Heart right ventricle (tissue), 16 donors: ENCODE data around the gene FASN. TPM values are rescaled to one million over a fixed set of nuclear protein-coding genes. Genes with fewer than 3 reads are reported as not detected.

ENCODE experiments used
- ATAC-seq, 8 donors: fragments of 200-7000 bp; cut with Tn5 transposase; one replicate each; pipeline ENCODE4 v1.9.1; 2020; ENCODE audit warnings: mild to moderate bottlenecking in 8 of 8, moderate library complexity in 8 of 8, moderate number of reproducible peaks in 1 of 8
- DNase-seq, 2 donors: peaks; one replicate each; pipeline ENCODE4 v3.0.0-alpha.2; 2020
- H3K27ac ChIP-seq, 10 donors: fragments of 200-600 bp; sonication (generic) in 2 of 10; one replicate each; pipeline versions ENCODE4 v1.5.0 to v1.8.0; 2020 to 2022; ENCODE audit warnings: mild to moderate bottlenecking in 3 of 10
- H3K27me3 ChIP-seq, 7 donors: fragments of 200-600 bp; one replicate each; pipeline ENCODE4 v1.8.0; 2021 to 2022; ENCODE audit warnings: mild to moderate bottlenecking in 2 of 7
- H3K36me3 ChIP-seq, 9 donors: fragments of 200-600 bp; sonication (generic) in 1 of 9; one replicate each; pipeline versions ENCODE4 v1.5.0 to v1.8.0; 2020 to 2022; ENCODE audit warnings: mild to moderate bottlenecking in 2 of 9
- H3K4me1 ChIP-seq, 9 donors: fragments of 200-600 bp; sonication (generic) in 1 of 9; one replicate each; pipeline versions ENCODE4 v1.5.0 to v1.8.0; 2020 to 2022; ENCODE audit warnings: mild to moderate bottlenecking in 4 of 9
- H3K4me3 ChIP-seq, 10 donors: fragments of 200-600 bp; sonication (generic) in 2 of 10; one replicate each; pipeline versions ENCODE4 v1.5.0 to v1.8.0; 2020 to 2022; ENCODE audit warnings: mild to moderate bottlenecking in 7 of 10, moderate library complexity in 2 of 10
- H3K9me3 ChIP-seq, 11 donors: fragments of 200-600 bp in 10 of 11; sonication (generic) in 2 of 11; one replicate each; pipeline versions ENCODE4 v1.5.0 to v1.8.0; 2013 to 2022; ENCODE audit warnings: mild to moderate bottlenecking in 2 of 11, control low read depth in 1 of 11, moderate library complexity in 1 of 11
- CTCF ChIP-seq, 9 donors: fragments of 200-600 bp; sonication (generic) in 2 of 9; IDR thresholded peaks; one replicate each; pipeline versions ENCODE4 v1.5.0 to v1.8.0; 2021 to 2022; ENCODE audit warnings: antibody characterized with exemption in 9 of 9, mild to moderate bottlenecking in 5 of 9, moderate library complexity in 1 of 9
- WGBS, 2 donors: extraction: QIAGEN DNeasy Blood & Tissue Kit; methylation state at CpG; one replicate each; pipeline ENCODE4 v1.1.7; 2013; ENCODE audit warnings: inconsistent platforms in 1 of 2; 5-methylcytosine and 5-hydroxymethylcytosine counted together
- intact Hi-C, 10 donors: fragments of 100-400 bp; cut with DNase I; formaldehyde crosslinking; loops; one replicate each; pipeline versions ENCODE4 v1.11.1 to v1.14.2; 2022
- polyA plus RNA-seq, 2 donors: library from polyadenylated mRNA; stranded (reverse); fragments of 200-250 nt; gene quantifications; one replicate each; pipeline ENCODE4 v1.2.3, GENCODE V29; 2013
- total RNA-seq, 10 donors: library from RNA; stranded (reverse); fragmentation: NEBNext Ultra II Directional in 3 of 10; extraction: Animal tissue kit (Norgen Biotek cat#: 25700) in 3 of 10; gene quantifications; one replicate each; pipeline versions ENCODE4 v1.2.1 to v1.2.4, GENCODE V29; 2021 to 2023
- donor health status: Arrhythmogenic right ventricular cardiomyopathy.
- donor health status: ischemic (EF 13 %, LVEDD 7.1; RV severe dilation, severe dysfunction).
- donor health status: healthy with polysubstance abuse.
- donor health status: DM: no; HTN: yes; CAD: no.
- donor health status: DM: no; HTN: no; CAD: no.
- donor health status: ischemic (EF 25% LVEDD 6.9; RV normal size, moderate dysfunction).
- donor health status: ischemic (EF 25% LVEDD 5.7; RV mildly dilated, moderate dysfunction).
- donor health status: healthy.
- donor health status: DM: yes; HTN: yes; CAD: no.
- donor health status: Ischemic cardiomyopathy.
- donor health status: ischemic (EF 35%, LVEDD 5.7; RV mildly dilated, moderate dysfunction).
- donor health status: nonischemic (EF 11% LVEDD 7.7; RV severe dilation, severe dysfunction).
- donor health status: DM: yes; HTN: yes; CAD: no.
- donor health status: PGD.
- donor health status: ischemic (EF 29% LVEDD 5.4; RV normal size, mild dysfunction).
- donor health status: nonischemic (EF 23%, LVEDD 6.1; RV moderate dilation, normal function).

FASN gene
- total and polyA plus RNA-seq, 12 donors = 9.0 to 62.4 (median 20.4) TPM

GRCh38 chr17:82083533-82084359, 14.3 kb downstream of the FASN start:
- no peaks in the 10 kb centered on the region for H3K27me3 ChIP-seq
- peaks cover 0 to 99% (median 74%) of the 10 kb centered on the region in 9 donors for H3K36me3 ChIP-seq
- DNase-seq = no peak
- no peak for ATAC-seq
- H3K27ac ChIP-seq = no peak overlapping the region
- no peak overlapping the region for H3K4me3 ChIP-seq
- intact Hi-C loops = no loop called here
- H3K4me1 ChIP-seq = no peaks in the 10 kb centered on the region
- H3K9me3 ChIP-seq = no peaks in the 10 kb centered on the region
- WGBS, 2 donors = 91 to 93% methylated on average over 52 to 55 of the region's 55 CpGs
- no peak for TF ChIP-seq CTCF (IDR thresholded peaks at IDR 0.05)

DNA sequence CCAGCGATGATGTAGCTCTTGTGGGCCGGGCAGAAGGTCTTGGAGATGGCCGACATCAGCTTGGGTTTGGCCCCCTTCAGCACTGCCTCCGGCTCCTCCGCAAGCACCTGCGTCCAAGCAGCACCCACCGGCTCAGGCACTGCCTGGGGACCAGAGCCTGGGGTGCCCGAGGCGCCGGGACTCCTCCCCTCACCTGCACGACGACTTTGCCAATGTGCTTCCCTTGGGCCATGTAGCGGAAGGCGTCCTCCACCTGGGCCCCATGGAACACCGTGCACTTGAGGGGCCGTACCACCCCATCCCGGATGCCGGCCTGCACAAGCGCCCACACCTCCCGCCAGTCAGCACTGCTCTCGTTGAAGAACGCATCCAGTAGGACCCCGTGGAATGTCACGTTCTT, 15.0 kb downstream of the FASN start:
- Histone ChIP-seq H3K4me3 (no peak overlapping the region), H3K9me3 (no peaks in the 10 kb centered on the region), H3K36me3 (peaks cover 0 to 97% (median 67%) of the 10 kb centered on the region in 9 donors), H3K27me3 (no peaks in the 10 kb centered on the region), H3K27ac (no peak overlapping the region), H3K4me1 (peaks cover 0 to 5% (median 0%) of the 10 kb centered on the region in 9 donors)
- no peak for TF ChIP-seq CTCF (IDR thresholded peaks at IDR 0.05)
- intact Hi-C loops = no loop called here
- WGBS, 2 donors = 94 to 95% methylated on average over 24 of the region's 24 CpGs
- no peak for DNase-seq
- no peak for ATAC-seq

DNA sequence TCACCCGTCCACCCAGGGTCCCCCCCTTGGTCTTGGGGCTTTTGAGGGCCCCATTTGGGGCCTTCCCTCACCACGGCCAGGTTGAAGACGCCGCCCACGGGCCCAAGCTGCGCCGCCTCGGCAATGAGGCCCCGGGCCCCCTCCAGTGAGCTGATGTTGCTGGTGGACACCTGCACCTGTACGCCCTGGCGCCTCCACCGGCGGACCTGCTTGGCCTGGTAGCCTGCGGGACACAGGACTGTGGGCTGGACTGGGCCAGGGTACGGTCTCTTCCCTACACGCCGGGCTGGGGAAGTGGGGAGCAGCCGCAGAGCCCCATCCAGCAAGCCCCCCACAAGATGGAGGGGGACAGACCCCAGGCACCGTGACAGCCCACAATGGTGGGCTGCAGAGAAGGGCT, 15.6 kb downstream of the FASN start:
- H3K4me3 ChIP-seq = no peak overlapping the region
- TF ChIP-seq CTCF (IDR thresholded peaks at IDR 0.05) = no peak
- H3K9me3 ChIP-seq = no peaks in the 10 kb centered on the region
- H3K27ac ChIP-seq = no peak overlapping the region
- ATAC-seq (no peak), DNase-seq (no peak)
- intact Hi-C loops = no loop called here
- peaks cover 0 to 92% (median 63%) of the 10 kb centered on the region in 9 donors for H3K36me3 ChIP-seq
- H3K4me1 ChIP-seq = peaks cover 0 to 6% (median 0%) of the 10 kb centered on the region in 9 donors
- no peaks in the 10 kb centered on the region for H3K27me3 ChIP-seq
- 92 to 95% methylated on average over 19 of the region's 19 CpGs for WGBS, 2 donors

GRCh38 chr17:82081966-82082365, 16.1 kb downstream of the FASN start:
- Histone ChIP-seq H3K27ac (no peak overlapping the region), H3K4me1 (peaks cover 0 to 6% (median 0%) of the 10 kb centered on the region in 9 donors), H3K36me3 (peaks cover 0 to 87% (median 58%) of the 10 kb centered on the region in 9 donors), H3K4me3 (no peak overlapping the region), H3K27me3 (no peaks in the 10 kb centered on the region), H3K9me3 (no peaks in the 10 kb centered on the region)
- no peak for TF ChIP-seq CTCF (IDR thresholded peaks at IDR 0.05)
- intact Hi-C loops = no loop called here
- DNase-seq (no peak), ATAC-seq (no peak)
- WGBS, 2 donors = 90 to 95% methylated on average over 21 to 22 of the region's 22 CpGs
